HEK293 (cell line): Measurements from ENCODE around the gene HNRNPC.

Experiments used
- BCL11A ChIP-seq: fragments of 450-650 bp; formaldehyde crosslinking; IDR thresholded peaks from 2 replicates; pipeline ENCODE4 v1.5.1; 2016; ENCODE audit warnings: low read depth, missing biosample characterization, missing genetic modification characterization
- CTCF ChIP-seq: fragments of 450-650 bp; formaldehyde crosslinking; IDR thresholded peaks from 2 replicates; pipeline ENCODE4 v1.5.1; 2016; ENCODE audit warnings: missing biosample characterization, missing genetic modification characterization
- ELK4 ChIP-seq: IDR thresholded peaks from 2 replicates; pipeline ENCODE4 v1.6.1; 2011; ENCODE audit warnings: mild to moderate bottlenecking, low read depth, low read length, borderline replicate concordance
- ZBTB11 ChIP-seq: fragments of 450-650 bp; formaldehyde crosslinking; conservative IDR thresholded peaks from 2 replicates; pipeline ENCODE4 v1.5.1; 2016; ENCODE audit warnings: low read depth, missing biosample characterization, missing genetic modification characterization
- ZEB2 ChIP-seq: fragments of 450-650 bp; formaldehyde crosslinking; IDR thresholded peaks from 2 replicates; pipeline ENCODE4 v1.5.1; 2016; ENCODE audit warnings: missing biosample characterization, missing genetic modification characterization
- ZNF48 ChIP-seq: fragments of 450-650 bp; formaldehyde crosslinking; IDR thresholded peaks from 2 replicates; pipeline ENCODE4 v1.5.1; 2016; ENCODE audit warnings: missing biosample characterization, missing genetic modification characterization
- ZNF518A ChIP-seq: fragments of 450-650 bp; formaldehyde crosslinking; conservative IDR thresholded peaks from 2 replicates; pipeline ENCODE4 v1.5.1; 2016; ENCODE audit warnings: low read depth, missing biosample characterization, missing genetic modification characterization
- ZNF521 ChIP-seq: fragments of 450-650 bp; formaldehyde crosslinking; IDR thresholded peaks from 2 replicates; pipeline ENCODE4 v1.5.1; 2017; ENCODE audit warnings: missing biosample characterization, mild to moderate bottlenecking, missing genetic modification characterization
- ZNF529 ChIP-seq: fragments of 450-650 bp; formaldehyde crosslinking; IDR thresholded peaks from 2 replicates; pipeline ENCODE4 v1.5.1; 2017; ENCODE audit warnings: missing genetic modification characterization, missing biosample characterization; ENCODE audit not compliant: insufficient replicate concordance
- ZNF596 ChIP-seq: fragments of 450-650 bp; IDR thresholded peaks from 2 replicates; pipeline ENCODE4 v1.5.0; 2018; ENCODE audit warnings: missing biosample characterization, mild to moderate bottlenecking, missing genetic modification characterization, moderate library complexity

- no peak for TF ChIP-seq ZBTB11 (tag by site-specific recombination)
- TF ChIP-seq ZNF48 (tag by site-specific recombination) = no peak
- no peak for TF ChIP-seq ZNF596 (tag by site-specific recombination)
- TF ChIP-seq BCL11A (tag by site-specific recombination) = no peak
- TF ChIP-seq ZEB2 (tag by site-specific recombination) = no peak
- no peak for TF ChIP-seq CTCF (tag by site-specific recombination)
- no peak for TF ChIP-seq ZNF521 (tag by site-specific recombination)
- TF ChIP-seq ZNF518A = no peak
- no peak for TF ChIP-seq ELK4
- TF ChIP-seq ZNF529 (tag by site-specific recombination) = no peak
Measured at GRCh38 chr14:21257394-21257909, 11.8 kb downstream of the HNRNPC start.
